GM23248 (cell line): ENCODE data around the gene HDAC4.

Experiments used
- EZH2 ChIP-seq: fragments of 200-600 bp; sonication (generic); IDR thresholded peaks from 2 replicates; pipeline ENCODE4 v1.6.1; 2018; ENCODE audit warnings: antibody characterized with exemption, mild to moderate bottlenecking; ENCODE audit not compliant: insufficient read depth, poor library complexity, severe bottlenecking
- EZH2phosphoT487 ChIP-seq: fragments of 200-600 bp; sonication (generic); IDR thresholded peaks from 2 replicates; pipeline ENCODE4 v1.6.1; 2018; ENCODE audit warnings: antibody characterized with exemption, moderate library complexity, mild to moderate bottlenecking, low read depth; ENCODE audit not compliant: insufficient read depth

DNA sequence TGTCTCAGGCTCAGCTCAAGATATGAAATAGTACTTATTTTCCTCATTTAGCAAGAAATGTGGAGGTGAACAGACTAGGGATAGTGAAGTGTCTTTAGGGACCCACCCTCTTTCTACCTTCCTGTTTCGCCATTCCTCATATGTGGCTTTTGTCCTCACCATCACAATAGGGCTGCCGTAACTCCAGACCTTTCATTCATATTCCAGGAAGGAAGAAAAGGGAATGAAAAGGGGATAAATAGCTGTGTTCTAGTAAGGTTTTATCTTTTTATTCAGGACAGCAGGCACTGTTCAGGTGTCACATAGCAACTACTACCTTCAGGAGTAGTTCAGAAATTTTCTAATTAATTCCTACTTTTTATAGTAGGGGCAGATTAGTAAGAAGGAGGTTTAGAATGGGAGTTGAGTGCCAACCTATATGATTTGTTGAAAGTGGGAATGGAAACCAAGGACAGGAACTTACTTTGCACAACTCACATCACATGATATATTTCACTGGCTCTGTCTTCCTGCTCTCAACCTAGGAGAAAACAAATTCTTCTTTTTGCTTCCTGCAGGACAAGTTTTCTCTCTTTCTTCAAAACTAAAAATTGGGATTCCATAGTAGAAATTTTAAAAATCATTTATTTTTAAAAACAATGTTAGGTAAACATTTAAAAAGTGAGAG is 36.0 kb upstream of the HDAC4 start:
- TF ChIP-seq EZH2 (no peak), EZH2phosphoT487 (no peak)
